OCI-LY7 (cell line): ENCODE data around the gene RXFP3. TPM values are rescaled to one million over a fixed set of nuclear protein-coding genes. Genes with fewer than 3 reads are reported as not detected.

Source experiments
- BruUV-seq: library from RNA; stranded (reverse); fragments of 400-500 nt; replicated peaks from 2 replicates; lab custom pipeline; 2021; lab: Mats Ljungman, UMichigan
- CTCF ChIA-PET: fragments of 300-600 bp; sonication (Branson Sonifier 250); formaldehyde crosslinking; loops from one replicate; lab custom pipeline; 2022; ENCODE audit warnings: antibody characterized with exemption; ENCODE audit not compliant: unreplicated experiment; lab: Charles Lee
- POLR2A ChIA-PET: fragments of 300-600 bp; sonication (Branson Sonifier 250); formaldehyde crosslinking; loops from one replicate; lab custom pipeline; 2022; ENCODE audit warnings: antibody characterized with exemption; lab: Charles Lee
- DNase-seq: peaks from one replicate; pipeline ENCODE4 v3.0.0-alpha.2; 2015; ENCODE audit warnings: low spot score
- H2AFZ ChIP-seq: fragments of 200-600 bp; sonication (generic), shearing (Covaris generic); 2 replicates; pipeline ENCODE4 v1.6.1; 2014; ENCODE audit warnings: mild to moderate bottlenecking, antibody characterized with exemption, low read length, moderate library complexity
- H3K27ac ChIP-seq: fragments of 200-600 bp; sonication (generic); 2 replicates; pipeline ENCODE4 v1.5.1; 2014; ENCODE audit warnings: mixed run types, low read depth, mild to moderate bottlenecking, moderate library complexity, low read length, inconsistent platforms; ENCODE audit not compliant: poor library complexity, severe bottlenecking
- H3K36me3 ChIP-seq: fragments of 200-600 bp; sonication (generic); 2 replicates; pipeline ENCODE4 v1.6.1; 2014; ENCODE audit warnings: mild to moderate bottlenecking, antibody characterized with exemption, low read length, moderate library complexity, mixed read lengths; ENCODE audit not compliant: insufficient read depth
- H3K4me1 ChIP-seq: fragments of 200-600 bp; sonication (generic); 2 replicates; pipeline ENCODE4 v1.5.1; 2014; ENCODE audit warnings: mild to moderate bottlenecking, low read length; ENCODE audit not compliant: insufficient read depth, poor library complexity, severe bottlenecking
- H3K4me2 ChIP-seq: fragments of 200-600 bp; sonication (generic); 2 replicates; pipeline ENCODE4 v1.6.1; 2014; ENCODE audit warnings: mild to moderate bottlenecking, low read length
- H3K4me3 ChIP-seq: fragments of 200-600 bp; sonication (generic); 2 replicates; pipeline ENCODE4 v1.5.1; 2014; ENCODE audit warnings: mild to moderate bottlenecking, low read depth, low read length; ENCODE audit not compliant: poor library complexity, severe bottlenecking
- H3K79me2 ChIP-seq: fragments of 200-600 bp; sonication (generic); 2 replicates; pipeline ENCODE4 v1.6.1; 2016; ENCODE audit warnings: low read depth, mild to moderate bottlenecking, low read length, moderate library complexity, mixed read lengths; ENCODE audit not compliant: insufficient read depth
- H3K9me2 ChIP-seq: fragments of 200-600 bp; sonication (generic); 2 replicates; pipeline ENCODE4 v1.6.1; 2016; ENCODE audit warnings: mild to moderate bottlenecking, low read length, mixed read lengths; ENCODE audit not compliant: insufficient read depth
- H3K9me3 ChIP-seq: fragments of 200-600 bp; sonication (generic); 2 replicates; pipeline ENCODE4 v1.6.1; 2014; ENCODE audit warnings: mild to moderate bottlenecking, mixed run types, low read length, mixed read lengths
- H4K20me1 ChIP-seq: fragments of 200-600 bp; sonication (generic); 2 replicates; pipeline ENCODE4 v1.6.1; 2014; ENCODE audit warnings: mild to moderate bottlenecking, antibody characterized with exemption, low read length, moderate library complexity, mixed read lengths; ENCODE audit not compliant: insufficient read depth
- EZH2phosphoT487 ChIP-seq: fragments of 200-600 bp; sonication (generic); IDR thresholded peaks from 2 replicates; pipeline ENCODE4 v1.6.1; 2018; ENCODE audit warnings: low read depth, borderline replicate concordance, mild to moderate bottlenecking, mixed run types, antibody characterized with exemption, low read length, moderate library complexity, mixed read lengths
- intact Hi-C: fragments of 100-400 bp; cut with micrococcal nuclease; formaldehyde crosslinking; loops from one replicate; pipeline ENCODE4 v1.10.0; 2022; ENCODE audit not compliant: unreplicated experiment
- total RNA-seq, 2 experiments: library from RNA; depleted of rRNA in 1 of 2; stranded (reverse); fragments of >200 nt in 1 of 2; shearing (Covaris generic) in 1 of 2; gene quantifications; 2 replicates each; pipeline ENCODE4 v1.2.3, GENCODE V29; 2014 to 2022
- TF ChIP-seq, protein P1 (sequence below): fragments of 200-600 bp; sonication (generic); conservative IDR thresholded peaks from 2 replicates; pipeline ENCODE4 v1.5.1; 2014; ENCODE audit warnings: mild to moderate bottlenecking, antibody characterized with exemption, low read length, moderate library complexity, mixed read lengths

The RXFP3 gene
- total RNA-seq, 2 experiments from 2014 or later = not detected

GRCh38 chr5:33937017-33937706 lies 976 bp downstream of the RXFP3 start:
- Histone ChIP-seq H3K4me2 (no peak overlapping the region), H2AFZ (no peak overlapping the region), H3K27ac (no peak overlapping the region), H3K79me2 (no peaks in the 10 kb centered on the region), H3K36me3 (no peaks in the 10 kb centered on the region), H3K9me3 (no peaks in the 10 kb centered on the region), H3K4me1 (no peaks in the 10 kb centered on the region), H3K9me2 (no peaks in the 10 kb centered on the region), H4K20me1 (no peaks in the 10 kb centered on the region), H3K4me3 (no peak overlapping the region)
- DNase-seq = no peak
- intact Hi-C loops = no loop called here
- BruUV-seq = no TSS peak
- ChIA-PET CTCF (no interaction called here), POLR2A (no interaction called here)
- no peak for TF ChIP-seq EZH2phosphoT487
- TF ChIP-seq, protein P1, sequence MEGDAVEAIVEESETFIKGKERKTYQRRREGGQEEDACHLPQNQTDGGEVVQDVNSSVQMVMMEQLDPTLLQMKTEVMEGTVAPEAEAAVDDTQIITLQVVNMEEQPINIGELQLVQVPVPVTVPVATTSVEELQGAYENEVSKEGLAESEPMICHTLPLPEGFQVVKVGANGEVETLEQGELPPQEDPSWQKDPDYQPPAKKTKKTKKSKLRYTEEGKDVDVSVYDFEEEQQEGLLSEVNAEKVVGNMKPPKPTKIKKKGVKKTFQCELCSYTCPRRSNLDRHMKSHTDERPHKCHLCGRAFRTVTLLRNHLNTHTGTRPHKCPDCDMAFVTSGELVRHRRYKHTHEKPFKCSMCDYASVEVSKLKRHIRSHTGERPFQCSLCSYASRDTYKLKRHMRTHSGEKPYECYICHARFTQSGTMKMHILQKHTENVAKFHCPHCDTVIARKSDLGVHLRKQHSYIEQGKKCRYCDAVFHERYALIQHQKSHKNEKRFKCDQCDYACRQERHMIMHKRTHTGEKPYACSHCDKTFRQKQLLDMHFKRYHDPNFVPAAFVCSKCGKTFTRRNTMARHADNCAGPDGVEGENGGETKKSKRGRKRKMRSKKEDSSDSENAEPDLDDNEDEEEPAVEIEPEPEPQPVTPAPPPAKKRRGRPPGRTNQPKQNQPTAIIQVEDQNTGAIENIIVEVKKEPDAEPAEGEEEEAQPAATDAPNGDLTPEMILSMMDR = no peak

DNA sequence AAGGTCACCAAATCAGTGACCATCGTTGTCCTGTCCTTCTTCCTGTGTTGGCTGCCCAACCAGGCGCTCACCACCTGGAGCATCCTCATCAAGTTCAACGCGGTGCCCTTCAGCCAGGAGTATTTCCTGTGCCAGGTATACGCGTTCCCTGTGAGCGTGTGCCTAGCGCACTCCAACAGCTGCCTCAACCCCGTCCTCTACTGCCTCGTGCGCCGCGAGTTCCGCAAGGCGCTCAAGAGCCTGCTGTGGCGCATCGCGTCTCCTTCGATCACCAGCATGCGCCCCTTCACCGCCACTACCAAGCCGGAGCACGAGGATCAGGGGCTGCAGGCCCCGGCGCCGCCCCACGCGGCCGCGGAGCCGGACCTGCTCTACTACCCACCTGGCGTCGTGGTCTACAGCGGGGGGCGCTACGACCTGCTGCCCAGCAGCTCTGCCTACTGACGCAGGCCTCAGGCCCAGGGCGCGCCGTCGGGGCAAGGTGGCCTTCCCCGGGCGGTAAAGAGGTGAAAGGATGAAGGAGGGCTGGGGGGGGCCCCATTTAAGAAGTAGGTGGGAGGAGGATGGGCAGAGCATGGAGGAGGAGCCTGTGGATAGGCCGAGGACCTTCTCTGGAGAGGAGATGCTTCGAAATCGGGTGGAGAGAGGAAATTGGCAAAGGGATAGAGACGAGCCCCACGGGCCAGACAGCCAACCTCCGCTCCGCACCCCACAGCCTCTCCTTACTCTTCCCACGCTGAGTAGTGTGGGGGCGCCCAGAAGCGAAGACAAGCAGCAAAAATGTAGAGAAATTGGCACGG lies 1.7 kb downstream of the RXFP3 start:
- intact Hi-C loops = no loop called here
- no peak overlapping the region for H2AFZ ChIP-seq

More for the DNA sequence above, 1.7 kb downstream of the RXFP3 start:
- H3K4me2 ChIP-seq = no peak overlapping the region
- no peaks in the 10 kb centered on the region for H3K9me3 ChIP-seq
- H3K4me1 ChIP-seq = no peaks in the 10 kb centered on the region
- no peaks in the 10 kb centered on the region for H4K20me1 ChIP-seq
- no peaks in the 10 kb centered on the region for H3K79me2 ChIP-seq
- no peak for DNase-seq
- TF ChIP-seq, protein P1 = no peak
- TF ChIP-seq EZH2phosphoT487 = no peak
- H3K4me3 ChIP-seq = no peak overlapping the region
- no peaks in the 10 kb centered on the region for H3K36me3 ChIP-seq
- BruUV-seq = no TSS peak
- ChIA-PET POLR2A (no interaction called here), CTCF (no interaction called here)
- no peak overlapping the region for H3K27ac ChIP-seq
- H3K9me2 ChIP-seq = no peaks in the 10 kb centered on the region
